Hematopoietic multipotent progenitor cell treated with erythropoietin and hydrocortisone succinate and interleukin-3 and kit ligand, for 6 days (in vitro differentiated cells): ENCODE measurements around the gene MRPS24.

Experiments
- DNase-seq: peaks from one replicate; pipeline ENCODE4 v3.0.0-alpha.2; 2015

The MRPS24 gene

DNA sequence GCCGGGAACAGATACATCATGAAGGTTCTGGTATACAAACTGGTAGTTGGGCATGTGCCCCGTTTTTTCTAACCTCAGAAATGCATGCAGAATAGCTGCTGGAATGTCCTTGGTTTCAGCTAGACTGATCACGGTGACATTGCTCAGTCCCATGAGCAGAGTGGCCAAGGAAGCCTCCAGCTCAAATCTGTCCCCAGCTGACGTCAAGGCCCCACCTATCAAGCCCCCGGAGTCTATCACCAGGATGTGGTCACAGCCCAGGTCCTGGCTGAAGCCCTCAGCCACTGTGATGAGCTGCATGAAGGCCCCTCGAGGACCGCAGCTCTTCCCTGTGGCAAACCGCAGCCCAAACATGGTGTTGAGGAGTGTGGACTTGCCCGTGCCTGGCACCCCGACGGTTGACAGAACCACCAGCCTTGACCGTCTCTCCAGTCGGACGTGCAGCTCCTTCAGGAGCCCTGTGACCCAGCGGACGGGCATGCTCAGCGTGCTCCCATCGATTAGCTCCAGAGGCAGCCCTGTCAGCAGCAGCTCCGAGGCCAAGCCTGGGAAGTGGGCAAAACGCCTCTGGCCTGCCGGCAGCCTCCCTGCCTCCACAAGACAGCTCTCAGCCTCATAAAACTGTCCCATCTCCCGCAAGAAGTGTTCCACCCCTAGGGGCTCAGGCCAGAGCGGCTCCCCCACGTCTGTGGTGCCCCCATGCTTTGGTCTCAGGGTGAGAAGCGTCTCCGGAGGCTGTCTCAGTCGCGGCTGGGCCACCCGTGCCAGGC, 7.8 kb upstream of the MRPS24 start:
- no peak for DNase-seq

DNA sequence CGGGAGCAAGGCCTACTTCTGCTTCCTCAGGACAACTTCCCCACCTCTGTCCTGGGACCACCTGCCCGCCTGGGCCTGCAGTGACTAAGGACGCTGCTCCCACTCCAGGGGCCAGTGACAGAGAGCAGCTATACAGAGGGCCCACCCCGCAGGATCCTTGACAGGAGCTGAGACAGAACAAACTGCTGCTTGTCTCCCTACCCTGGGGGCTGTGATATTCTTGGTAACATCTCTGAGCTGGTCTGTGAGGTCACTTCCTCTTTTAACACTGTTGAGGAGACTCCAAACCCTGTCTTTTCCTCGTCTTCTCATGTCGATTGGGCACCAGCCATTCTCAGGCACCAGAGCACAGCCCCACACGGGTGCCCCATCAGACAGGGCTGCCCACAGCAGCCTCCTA, 6.9 kb upstream of the MRPS24 start:
- no peak for DNase-seq

DNA sequence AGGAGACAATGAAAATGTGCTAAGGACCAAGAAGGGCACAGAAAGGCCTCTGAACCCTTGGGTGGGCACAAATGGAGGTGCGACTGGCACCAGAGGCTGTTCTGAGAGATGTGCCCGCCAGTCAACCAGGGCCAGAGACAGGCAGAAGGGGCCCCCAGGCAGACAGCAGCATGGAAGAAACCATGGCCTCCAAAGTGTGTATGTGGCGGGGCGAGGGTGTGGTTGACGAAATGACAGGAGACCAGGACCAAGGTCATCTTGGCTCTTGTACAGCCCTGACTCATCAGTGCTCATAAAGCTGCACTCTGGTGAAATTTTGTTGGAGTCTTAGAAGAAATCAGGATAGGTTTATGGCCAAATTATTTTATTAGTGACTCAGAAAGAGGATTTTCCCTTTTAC, 4.0 kb upstream of the MRPS24 start:
- peak; percentile 30 for DNase-seq

DNA sequence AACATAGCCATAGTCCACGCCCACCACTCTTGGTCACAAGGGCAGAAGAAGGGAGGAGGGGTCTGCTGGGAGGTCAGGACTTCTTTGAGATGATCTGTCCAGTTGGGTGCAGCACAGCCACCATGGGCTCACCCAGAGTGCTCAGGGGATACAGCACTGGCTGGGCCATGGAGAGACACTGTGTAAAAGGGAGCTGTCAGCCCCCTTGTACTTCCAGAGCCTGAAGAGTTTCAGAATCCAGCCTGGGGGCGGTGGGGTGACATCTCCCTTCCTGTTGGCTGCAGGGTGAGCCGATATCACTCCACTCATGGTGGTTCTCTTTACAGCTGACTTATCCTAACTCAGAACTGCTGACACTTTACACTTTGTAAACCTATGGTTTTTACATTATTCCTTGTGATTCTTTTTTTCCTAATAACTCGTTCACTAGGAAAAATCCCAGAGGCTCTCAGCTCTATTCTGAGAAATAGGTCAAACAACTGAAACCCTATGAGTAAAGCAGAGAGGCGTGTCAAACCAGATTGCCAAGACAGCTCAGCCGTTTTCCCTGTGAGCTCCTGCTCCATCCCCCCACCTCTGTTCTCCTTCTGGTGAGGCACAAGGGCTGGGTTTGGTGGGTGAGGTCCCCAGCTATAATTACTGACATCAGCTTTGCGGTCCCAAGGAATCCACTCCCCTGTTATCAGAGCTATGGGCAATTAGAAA, 3.2 kb upstream of the MRPS24 start:
- DNase-seq: no peak

DNA sequence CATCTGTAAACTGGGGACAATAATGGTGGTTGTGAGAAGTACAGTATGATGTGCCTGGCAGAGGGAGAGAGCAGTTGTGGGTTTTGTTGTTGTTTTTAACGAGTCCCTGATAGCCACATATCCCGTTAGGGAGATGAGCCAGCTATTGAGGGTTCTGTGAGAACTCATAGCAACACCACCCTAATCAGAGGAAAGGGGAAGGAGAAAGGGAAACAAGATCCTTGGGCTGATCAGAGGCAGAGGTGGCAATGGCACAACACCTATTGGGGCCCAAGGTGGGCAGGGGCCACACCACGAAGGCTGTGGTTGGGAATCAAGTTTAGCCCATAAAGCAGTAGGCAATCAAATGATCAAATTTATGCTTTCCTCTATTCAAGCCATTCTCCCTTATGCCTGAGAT, 1.7 kb upstream of the MRPS24 start:
- DNase-seq: no peak

DNA sequence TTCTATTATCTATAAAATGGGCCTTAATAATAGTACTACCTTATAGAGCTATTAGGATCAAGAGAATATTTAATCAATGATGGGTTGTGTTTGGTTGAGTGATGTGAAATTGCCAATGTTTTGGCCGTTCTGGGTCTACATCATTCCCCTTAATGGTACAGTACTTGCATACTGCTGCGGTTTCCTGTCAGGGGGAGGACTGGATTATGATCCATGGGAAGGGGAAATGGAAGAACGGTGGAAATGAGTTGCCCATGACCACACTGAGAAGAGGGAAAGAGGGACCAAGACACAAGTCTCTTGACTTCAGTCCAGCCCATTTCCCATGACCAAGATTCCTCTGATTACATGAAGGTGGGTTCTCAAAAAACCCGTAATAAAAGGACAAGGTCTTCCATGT, 999 bp upstream of the MRPS24 start:
- no peak for DNase-seq

DNA sequence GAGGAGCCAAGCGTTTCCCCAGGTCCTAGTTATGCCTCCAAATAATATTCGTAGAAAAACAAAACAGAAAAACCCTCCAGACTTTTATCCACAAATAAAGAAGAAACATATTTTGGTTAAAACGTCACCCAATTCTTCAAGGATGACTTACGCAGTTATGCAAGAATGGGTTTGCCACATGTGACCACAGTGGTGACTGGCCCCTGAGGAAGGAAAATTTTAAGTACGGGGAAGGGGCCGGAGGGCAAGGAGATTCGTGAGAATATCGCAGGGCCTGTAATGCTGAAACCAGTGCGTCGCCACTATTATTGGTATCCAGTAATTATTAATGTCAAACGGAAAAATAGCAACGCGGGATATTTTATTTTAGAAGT, 537 bp upstream of the MRPS24 start:
- DNase-seq: peak; percentile 56

DNA sequence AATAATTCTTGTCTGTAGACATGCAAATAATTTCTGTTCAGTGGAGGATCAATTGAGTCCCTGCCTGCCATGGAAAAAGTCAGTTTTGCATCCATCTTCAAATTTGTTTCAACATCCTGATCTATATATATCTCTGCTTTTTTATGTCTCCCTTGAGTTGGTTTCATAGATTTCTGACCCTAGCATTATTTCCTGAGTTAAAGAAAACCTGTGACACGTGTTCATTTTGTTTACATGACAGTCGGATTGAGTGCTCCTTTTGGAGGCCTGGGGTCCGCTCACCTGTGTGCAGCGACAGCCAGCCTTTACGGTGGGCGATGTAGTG, 674 bp downstream of the MRPS24 start:
- DNase-seq: no peak

DNA sequence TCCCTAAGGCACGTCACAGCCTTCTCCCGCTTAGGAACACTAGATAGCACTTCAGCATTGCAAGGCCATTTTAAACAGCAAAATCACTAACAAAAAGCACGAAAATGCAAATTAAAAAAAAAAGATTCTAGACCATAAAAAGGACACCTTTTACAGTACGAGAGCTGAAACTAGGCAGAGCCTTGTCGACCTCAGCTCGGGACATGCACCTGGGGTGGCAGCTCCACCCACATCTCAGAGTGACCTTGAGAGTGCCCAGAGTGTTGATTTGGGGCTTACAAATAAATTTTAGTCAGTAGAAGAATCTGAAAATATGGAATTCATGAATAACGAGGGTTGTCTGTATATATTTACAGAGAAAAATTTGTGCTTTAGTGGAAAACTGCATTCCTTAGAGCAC, 1.1 kb downstream of the MRPS24 start:
- no peak for DNase-seq

DNA sequence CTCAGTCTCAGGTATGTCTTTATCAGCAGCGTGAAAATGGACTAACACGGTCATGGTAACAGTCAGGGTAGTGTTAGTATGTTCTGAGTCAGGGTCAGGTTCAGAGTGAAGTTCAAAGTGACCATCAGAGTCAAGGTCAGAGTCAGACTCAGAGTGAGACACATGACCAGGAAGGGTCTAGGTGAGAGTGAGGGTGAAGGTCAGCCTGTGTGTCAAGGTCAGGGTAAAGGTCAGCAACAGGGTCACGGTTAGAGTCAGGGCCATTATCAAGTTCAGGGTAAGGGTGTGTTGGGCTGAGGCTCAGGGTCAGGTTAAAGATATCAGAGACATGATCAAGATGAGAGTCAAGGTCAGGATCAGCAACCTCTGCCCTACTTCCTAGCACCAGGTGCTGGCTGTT, 4.0 kb downstream of the MRPS24 start:
- DNase-seq: no peak

DNA sequence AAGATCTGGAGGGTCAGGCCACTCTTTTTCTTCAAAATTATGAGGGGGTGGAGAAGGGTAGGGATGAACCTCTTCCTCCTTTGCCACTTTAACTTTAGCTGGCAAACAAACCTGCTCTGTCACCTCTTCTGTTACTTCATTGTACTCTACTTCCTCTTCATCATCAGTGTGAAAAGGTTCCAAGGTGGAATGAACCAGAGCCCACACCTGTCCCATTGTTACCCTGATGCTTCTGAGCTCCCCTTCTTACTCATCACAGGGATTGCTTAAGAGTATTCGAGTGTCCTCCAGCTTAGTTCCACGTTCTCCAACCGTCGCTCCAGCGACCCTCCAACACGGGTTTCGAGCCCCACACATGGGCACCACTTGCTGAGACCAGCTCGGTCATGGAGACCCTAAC, 5.2 kb downstream of the MRPS24 start:
- no peak for DNase-seq

DNA sequence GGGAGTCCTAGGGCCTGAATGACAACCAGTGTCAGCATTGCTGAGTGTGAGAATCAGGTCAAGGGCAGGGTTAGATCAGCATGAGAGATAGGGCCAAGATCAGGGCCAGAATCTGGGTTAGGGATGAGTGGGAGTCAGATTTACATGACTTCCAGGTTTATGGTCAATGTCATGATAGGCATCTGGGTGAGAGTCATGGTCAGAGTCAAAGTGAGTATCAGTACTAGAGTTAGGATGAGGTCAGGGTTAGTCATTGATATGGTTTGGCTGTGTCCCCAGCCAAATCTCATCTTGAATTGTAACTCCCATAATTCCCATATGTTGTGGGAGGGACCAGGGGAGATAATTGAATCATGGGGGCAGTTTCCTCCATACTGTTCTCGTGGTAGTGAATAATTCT, 12.3 kb downstream of the MRPS24 start:
- DNase-seq: no peak

DNA sequence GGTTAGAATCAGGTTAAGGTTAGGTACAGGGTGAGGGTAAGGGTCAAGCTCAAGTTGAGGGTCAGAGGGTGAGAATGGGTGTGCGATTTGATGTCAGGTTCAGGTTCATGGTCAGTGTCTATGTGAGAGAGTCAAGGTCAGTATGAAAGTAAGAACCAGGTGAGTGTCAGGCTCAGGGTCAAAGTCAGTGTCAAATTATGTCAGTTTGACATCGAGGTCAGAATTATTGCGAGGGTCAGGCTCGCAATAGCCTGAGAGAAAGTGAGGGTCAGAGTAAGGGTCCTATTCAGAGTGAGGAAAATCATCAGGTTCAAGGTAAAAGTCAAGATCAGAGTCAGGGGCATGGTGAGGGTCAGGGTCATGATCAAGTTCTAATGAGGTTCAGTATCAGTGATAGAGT, 13.0 kb downstream of the MRPS24 start:
- DNase-seq: no peak

DNA sequence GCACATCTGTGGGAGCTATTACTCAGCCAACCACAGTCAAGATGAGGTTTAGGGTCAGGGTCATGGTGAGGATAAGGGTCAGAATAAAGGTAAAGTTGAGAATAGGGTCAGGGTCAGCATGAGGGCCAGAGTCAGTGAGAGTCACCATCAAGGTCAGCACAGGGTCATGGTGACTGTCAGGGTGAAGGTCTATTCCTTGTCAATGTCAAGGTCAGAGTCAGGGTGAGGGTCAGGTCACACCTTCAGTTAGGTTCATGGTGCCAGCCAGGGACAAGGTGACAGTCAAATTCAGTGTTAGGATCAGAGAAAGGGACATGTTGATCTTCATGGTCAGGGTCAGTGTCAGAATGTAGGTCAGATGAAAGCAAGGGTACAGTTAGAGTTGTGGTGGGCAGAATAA, 14.1 kb downstream of the MRPS24 start:
- no peak for DNase-seq

DNA sequence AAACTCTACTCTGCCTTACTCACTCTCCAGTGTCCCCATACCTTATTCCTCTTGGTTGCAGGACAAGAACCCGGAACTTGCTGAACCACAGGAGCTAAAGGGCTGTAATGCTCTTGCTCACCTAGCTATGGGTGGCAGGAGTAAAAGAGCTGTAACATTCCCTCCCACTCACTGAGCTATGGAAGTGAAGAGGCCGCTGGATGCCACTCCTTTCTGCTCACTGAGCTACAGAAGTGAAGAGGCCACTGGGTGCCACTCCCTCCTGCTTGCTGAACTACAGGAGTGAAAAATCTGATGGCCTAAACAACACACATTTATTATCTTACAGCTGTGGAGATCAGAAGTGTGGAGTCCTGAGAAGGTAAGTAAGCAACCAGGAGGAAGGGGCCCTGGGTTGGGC, 17.5 kb downstream of the MRPS24 start:
- DNase-seq: no peak

DNA sequence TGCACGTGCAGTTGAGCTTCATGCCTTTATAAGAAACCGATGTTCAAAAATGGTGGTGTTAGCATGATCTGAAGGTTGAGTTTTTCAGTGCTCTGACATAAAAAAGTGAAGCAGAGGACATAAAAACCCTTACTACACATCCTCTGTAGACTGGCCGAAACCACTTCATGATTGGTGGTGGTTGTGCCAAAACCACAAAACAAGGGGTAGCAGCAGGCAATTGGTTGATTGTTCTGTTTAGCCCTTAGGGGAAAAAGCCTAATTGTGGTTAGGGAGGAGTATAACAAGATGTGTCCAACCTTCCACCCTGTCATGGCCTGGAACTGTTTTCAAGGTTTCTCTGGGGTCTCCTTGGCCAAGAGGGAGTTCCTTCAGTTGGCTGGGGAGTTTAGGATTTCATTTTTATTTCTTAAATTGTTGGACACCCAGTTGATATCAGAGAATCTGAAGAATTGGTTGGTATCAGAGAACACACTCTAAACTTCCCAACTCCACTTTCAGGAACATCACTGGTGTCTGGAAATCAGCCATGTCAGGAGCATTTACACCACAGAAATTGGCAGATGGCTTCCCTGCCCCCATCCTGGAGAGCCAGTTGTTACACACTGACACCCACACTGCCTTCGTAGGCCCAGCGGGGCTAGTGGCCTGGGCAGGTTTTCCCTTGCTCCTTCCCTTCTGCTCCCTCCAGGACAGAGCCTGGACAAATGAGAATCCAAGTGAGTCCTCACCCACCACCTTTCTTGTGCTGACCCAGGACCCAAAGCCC, 18.8 kb downstream of the MRPS24 start:
- peak; percentile 66 for DNase-seq

DNA sequence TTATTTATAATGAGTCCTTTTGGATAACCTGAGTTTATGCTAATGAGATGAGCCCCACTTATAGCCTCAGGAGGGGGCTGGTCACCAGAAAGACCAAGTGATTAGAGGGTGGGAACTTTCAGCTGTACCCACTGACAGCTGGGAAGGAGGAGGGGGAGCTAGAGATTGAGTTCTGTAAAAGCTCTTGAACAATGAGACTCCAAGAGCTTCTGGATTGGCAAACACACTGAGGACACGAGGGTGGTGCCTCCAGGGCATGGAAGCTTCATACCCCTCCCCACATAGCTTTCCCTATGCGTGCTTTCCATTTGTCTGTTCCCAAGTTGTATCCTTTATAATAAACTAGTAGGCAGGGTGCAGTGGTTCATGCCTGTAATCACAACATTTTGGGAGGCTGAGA, 20.3 kb downstream of the MRPS24 start:
- DNase-seq: no peak

DNA sequence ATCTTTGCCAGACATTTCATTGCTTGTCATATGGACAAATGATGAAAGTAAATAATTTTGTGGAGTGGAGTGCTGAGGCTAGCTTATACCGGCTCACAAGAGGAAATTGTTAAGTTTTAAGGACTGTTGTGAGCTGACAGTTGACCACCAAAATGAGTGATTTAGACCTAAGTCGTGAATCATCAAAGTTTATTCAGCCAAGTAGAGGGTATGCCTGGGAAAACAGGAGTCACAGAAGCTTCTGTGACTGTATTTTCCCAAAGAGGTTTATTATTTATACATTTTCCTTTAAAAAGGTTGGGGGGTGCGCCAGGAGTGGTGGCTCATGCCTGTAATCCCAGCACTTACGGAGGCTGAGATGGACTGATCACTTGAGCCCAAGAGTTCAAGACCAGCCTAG, 21.8 kb downstream of the MRPS24 start:
- no peak for DNase-seq

DNA sequence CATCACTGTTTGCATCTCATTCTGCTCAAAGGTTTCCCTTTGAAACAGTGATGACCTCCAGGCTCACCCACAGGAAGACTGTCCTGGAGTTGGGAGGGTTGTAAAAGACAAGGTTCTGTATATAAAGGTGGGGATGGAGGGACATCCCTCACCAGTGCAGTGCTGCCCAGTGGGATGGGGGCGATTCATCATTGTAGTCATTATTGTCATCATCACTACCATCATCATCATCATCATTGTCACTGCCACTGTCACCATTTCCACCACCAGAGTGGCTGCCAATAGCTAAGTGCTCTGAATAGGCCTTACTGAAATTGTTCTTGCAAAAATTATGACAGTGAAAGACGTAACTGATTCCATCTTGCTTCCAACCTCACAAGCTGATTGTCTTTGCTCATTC, 24.7 kb downstream of the MRPS24 start:
- DNase-seq: no peak

DNA sequence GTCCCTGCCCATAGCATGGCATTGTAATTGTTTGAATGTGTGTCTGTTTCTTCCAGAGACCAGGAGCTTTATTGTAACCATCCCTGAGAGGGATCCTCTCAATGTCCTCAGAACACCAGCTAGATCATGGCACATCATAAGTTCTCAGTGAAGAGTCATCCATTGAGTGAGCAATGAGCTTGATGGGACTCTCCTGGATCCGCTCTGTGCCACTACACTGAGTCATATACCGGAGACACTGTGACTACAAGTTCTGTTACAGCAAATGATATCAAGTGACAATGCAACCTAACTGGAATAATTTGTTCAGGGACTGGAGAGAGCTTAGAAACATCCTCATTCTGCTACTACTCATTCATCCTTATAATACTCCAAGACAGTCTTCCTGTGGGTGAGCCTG, 25.1 kb downstream of the MRPS24 start:
- DNase-seq: no peak

DNA sequence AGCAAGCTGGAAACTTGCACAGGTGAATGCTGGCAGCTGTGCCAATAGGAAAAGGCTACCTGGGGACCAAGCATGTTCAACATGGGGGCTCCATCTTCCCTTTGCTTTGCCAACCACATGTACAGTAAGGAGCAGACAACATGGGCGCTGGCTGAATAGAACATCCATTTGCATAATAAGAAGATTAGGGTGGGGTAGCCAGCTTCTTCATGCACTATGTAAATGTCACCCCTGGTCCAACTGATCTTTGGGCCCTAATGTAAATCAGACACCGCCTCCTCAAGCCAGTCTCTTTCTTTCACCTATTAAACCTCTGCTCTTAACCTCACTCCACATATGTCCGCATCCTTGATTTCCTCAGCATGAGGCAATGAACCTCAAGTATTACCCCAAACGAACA, 26.0 kb downstream of the MRPS24 start:
- no peak for DNase-seq

DNA sequence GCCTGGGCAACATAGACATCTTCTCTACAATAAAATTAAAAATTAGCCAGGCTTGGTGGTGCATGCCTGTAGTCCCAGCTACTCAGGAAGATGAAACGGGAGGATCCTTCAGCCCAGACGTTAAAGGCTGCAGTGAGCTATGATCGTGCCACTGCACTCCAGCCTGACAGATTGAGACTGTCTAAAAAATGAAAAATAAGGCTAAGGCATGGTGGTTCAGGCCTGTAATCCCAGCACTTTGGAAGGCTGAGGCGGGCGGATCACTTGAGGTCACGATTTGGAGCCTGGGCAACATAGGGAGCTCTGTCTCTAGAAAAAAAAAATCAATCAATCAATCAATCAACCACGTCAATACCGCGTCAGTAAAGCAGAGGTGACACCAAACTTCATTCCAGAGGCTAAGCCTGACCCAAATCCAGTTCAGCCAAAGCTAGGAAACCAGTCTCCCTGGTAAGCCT, 31.1 kb downstream of the MRPS24 start:
- no peak for DNase-seq

DNA sequence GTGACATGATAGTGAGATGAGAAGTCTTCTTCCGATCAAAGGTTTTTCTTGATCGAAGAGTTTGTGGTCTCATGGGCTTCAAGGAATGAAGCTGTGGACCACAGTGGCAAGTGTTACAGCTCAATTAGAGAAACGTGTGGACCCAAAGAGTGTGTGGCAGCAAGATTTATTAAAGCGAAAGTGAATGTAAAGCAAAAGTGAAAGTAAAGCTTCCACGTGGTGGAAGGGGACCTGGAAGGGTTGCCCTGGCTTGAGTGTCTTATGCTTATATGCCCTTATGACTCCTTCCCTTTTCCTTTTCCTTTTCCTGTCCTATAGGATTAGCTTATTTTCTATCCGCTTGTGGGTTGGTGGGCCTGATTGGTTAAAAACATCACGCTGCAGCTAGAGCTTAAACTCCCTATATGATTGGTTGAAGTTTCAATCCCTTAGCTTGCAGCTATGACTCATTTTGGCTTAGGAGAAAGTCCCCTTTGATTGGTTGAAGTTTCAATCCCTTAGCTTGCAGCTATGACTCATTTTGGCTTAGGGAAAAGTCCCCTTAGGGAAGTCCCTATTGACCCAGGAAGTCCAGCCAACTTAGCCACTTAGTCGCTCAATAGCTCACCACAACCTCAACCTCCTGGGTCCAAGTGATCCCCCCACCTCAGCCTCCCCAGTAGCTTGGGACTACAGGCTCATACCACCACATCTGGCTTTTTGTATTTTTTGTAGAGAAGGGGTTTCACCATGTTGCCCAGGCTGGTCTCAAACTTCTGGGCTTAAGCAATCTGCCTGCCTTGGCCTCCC, 34.7 kb downstream of the MRPS24 start:
- peak; percentile 60 for DNase-seq
